Gastroesophageal sphincter (tissue), 3 donors: ENCODE measurements around the gene ATXN7L3B.

Experiments
- CTCF ChIP-seq, 4 experiments: fragments of 200-600 bp in 2 of 4; fragments of 450-650 bp in 2 of 4; sonication (generic) in 1 of 4; IDR thresholded peaks; one replicate each; pipeline ENCODE4 v1.5.1; 2017 to 2019; ENCODE audit warnings: antibody characterized with exemption in 4 of 4, mild to moderate bottlenecking in 2 of 4, moderate library complexity in 2 of 4
- EP300 ChIP-seq: sonication (generic); formaldehyde crosslinking; IDR thresholded peaks from one replicate; pipeline ENCODE4 v1.6.1; 2017; ENCODE audit warnings: antibody characterized with exemption, mild to moderate bottlenecking
- POLR2A ChIP-seq, 2 donors: fragments of 450-650 bp; IDR thresholded peaks; one replicate each; pipeline ENCODE4 v1.6.1; 2017; ENCODE audit warnings: antibody characterized with exemption in 2 of 2, mild to moderate bottlenecking in 2 of 2, moderate library complexity in 1 of 2
- POLR2AphosphoS5 ChIP-seq: sonication (generic); formaldehyde crosslinking; IDR thresholded peaks from one replicate; pipeline ENCODE4 v1.6.1; 2017; ENCODE audit warnings: antibody characterized with exemption

GRCh38 chr12:74539765-74540526, 2.3 kb downstream of the ATXN7L3B start:
- no peak for TF ChIP-seq CTCF (IDR thresholded peaks at IDR 0.05)
- no peak for TF ChIP-seq POLR2AphosphoS5
- TF ChIP-seq POLR2A (IDR thresholded peaks at IDR 0.05), result no peak
- TF ChIP-seq EP300, result no peak
